GM12892 (cell line): Measurements from ENCODE around the gene DOK6.
"Not testable (repeated sequence)": the region's sequence is repeated elsewhere in the genome, so short reads cannot be mapped to it uniquely, and the experiment has no call there.

Experiments
- DNase-seq: peaks from one replicate; pipeline ENCODE4 v3.0.0; 2011; ENCODE audit not compliant: insufficient read length
- FAIRE-seq: peaks from 2 replicates; lab custom pipeline; 2011; peaks lifted over from hg19 to GRCh38; lab: Jason Lieb, UNC
- POLR2A ChIP-seq: IDR thresholded peaks from 2 replicates; pipeline ENCODE4 v1.6.1; 2011; ENCODE audit warnings: low read depth, low read length, control low read depth
- POLR2AphosphoS5 ChIP-seq: IDR thresholded peaks from 2 replicates; pipeline ENCODE4 v1.6.1; 2011; ENCODE audit warnings: low read depth, low read length, control low read depth
- TAF1 ChIP-seq: IDR thresholded peaks from 2 replicates; pipeline ENCODE4 v1.6.1; 2011; ENCODE audit warnings: low read depth, mild to moderate bottlenecking, control low read depth, low read length, borderline replicate concordance

DOK6 gene

DNA sequence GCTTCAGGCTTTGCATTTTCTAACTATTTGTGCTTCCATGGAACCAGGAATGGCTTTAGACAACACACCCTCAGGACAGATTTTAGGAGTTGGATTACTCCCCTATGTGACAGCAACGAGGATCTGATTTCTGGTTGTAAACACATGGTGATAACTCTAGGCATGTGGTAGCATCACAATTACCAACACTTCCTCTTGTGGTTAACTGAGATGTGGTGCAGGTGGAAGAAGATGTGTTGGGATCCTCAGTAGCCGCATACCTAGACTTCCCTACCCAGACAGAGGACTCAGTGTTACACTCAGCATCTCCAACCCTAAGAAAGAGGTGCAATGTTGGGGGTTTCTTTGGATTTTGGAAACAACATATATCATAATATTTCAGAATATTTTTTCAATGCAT lies 234.8 kb downstream of the DOK6 start:
- FAIRE-seq (peak; percentile 42), DNase-seq (no peak)
- TF ChIP-seq TAF1 (no peak), POLR2A (no peak), POLR2AphosphoS5 (no peak)

DNA sequence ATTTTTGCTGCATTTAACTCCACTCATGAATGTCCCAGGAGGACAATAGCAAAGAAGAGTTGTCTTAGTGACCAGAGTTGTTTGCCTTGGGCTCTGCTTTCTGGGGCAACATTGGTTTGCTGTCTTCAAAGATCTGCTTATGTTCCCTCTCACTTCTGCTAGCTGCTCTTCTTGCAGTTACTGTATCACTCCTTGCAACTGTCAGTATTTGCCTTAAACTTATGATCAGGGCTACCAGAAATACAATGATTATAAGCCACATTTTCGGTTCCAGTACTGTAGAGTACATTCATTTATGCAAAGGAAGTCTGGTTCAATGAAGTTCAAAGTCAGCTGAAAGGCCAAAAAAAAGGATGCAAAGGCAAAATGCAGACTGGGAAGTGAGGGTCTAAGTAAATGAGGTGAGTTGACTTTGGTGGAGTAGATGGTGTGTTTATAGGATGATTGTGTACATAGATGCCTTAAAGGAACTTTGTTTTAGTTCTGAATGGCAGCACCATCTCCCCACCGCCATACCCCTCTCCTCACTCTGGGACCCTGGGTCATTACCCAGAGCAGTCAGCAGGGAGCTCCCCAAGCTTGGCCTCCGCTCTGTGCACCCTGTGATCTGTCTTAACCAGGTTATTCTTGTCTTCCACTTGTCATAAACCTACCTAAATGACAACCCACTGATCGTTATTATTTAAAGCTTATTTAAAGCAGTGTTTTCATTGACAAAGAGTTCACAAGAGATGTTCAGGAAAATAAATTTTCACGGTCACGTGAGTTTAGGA lies 236.0 kb downstream of the DOK6 start:
- FAIRE-seq (peak; percentile 57), DNase-seq (no peak)
- no peak for TF ChIP-seq POLR2AphosphoS5
- no peak for TF ChIP-seq TAF1
- TF ChIP-seq POLR2A, result no peak

DNA sequence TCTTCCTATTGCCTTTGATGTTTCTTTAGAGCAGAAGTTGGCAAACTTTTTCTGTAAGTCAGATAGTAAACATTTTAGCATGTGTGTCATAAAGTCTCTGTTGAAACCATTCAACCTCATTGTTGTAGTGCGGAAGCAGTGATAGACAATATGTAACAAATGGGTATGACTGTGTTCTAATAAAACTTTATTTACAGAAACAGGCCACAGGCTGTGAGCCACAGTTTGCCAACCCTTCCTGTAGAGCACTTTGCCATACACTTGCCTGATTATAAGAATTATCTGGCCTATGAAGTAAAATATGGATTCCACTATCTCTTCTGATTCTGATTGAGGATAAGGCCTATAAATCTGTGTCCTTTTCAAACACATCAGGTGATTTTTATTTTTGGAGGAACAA lies 237.4 kb downstream of the DOK6 start:
- no peak for TF ChIP-seq TAF1
- TF ChIP-seq POLR2A, result no peak
- no peak for TF ChIP-seq POLR2AphosphoS5
- no peak for FAIRE-seq
- DNase-seq, result no peak

DNA sequence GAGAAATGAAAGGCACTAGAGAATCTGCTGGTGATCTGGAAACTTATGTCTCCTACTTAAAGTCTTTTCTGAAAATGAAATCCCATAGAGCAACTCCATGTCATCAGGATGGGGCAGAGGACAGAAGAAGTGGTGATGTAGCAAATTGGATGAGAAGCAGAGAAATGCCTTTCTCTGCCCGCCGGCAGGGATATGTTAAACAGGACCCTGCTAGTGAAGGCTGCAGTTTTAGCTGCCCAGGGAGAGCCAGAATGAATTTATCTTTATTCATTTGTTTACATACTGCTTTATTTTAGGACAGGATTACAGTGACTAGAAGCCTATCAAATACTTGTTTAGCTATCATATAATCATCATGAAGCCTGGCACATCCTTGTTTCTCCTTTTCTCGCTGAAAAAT lies 247.0 kb downstream of the DOK6 start:
- TF ChIP-seq TAF1 (no peak), POLR2A (no peak), POLR2AphosphoS5 (no peak)
- DNase-seq, result no peak
- FAIRE-seq, result no peak

DNA sequence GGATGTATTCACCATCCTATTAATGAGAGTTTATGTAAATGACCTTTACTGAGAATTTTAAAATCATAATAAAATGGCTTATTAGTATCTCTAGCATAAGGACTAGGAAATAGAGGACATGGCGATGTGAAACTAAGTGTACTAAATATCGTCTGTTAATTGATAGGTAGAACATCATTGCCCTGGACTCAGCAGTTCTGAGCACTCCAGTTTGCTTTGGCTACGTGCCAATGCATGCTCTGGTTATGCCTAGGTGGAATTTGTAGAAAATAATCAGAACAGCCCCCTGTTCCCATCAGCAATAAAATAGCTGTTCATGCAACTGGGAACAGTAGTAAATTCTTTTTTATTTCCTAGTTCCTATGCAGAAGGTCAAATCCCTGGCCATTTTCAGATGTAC lies 247.8 kb downstream of the DOK6 start:
- TF ChIP-seq POLR2A, result no peak
- TF ChIP-seq TAF1, result no peak
- TF ChIP-seq POLR2AphosphoS5, result no peak
- DNase-seq (no peak), FAIRE-seq (no peak)

DNA sequence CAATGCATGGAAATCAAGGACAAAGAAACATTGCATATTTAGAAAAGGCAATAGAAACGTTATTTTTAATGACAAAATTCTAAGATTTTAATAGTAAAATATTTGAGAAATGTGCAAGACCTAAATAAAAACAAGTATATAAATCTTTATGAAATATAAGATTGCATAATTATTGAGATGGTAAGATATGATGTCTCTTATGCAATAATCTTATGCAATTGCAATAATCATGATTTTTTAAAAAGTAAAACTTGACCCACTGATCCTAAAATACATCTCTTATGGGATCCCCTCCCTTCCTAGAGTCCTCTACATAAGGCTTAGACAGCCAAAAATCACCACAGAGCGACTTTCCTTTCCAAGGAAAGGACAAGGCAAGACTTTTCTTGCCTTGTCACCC lies 249.0 kb downstream of the DOK6 start:
- no peak for FAIRE-seq
- TF ChIP-seq POLR2AphosphoS5, result no peak
- no peak for TF ChIP-seq TAF1
- no peak for TF ChIP-seq POLR2A

DNA sequence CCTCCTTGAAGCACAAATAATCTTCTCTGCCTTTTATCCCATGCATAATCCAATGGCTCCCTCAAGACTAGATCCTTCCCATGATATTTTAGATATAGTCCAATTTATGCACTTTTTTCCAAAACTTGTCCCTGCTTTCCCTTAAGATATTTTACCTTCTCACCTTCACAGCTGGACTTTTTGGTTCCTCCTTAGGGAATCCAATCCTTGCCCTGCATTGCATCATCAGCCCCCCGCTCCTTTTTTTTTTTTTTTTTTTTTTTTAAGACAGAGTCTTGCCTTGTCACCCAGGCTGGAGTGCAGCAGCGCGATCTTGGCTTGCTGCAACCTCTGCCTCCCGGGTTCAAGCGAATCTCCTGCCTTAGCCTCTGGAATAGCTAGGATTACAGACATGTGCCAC lies 250.6 kb downstream of the DOK6 start:
- TF ChIP-seq POLR2A (no peak), TAF1 (no peak), POLR2AphosphoS5 (no peak)
- FAIRE-seq, result no peak
- no peak for DNase-seq

More for the DNA sequence above, 249.0 kb downstream of the DOK6 start:
- DNase-seq, result no peak

DNA sequence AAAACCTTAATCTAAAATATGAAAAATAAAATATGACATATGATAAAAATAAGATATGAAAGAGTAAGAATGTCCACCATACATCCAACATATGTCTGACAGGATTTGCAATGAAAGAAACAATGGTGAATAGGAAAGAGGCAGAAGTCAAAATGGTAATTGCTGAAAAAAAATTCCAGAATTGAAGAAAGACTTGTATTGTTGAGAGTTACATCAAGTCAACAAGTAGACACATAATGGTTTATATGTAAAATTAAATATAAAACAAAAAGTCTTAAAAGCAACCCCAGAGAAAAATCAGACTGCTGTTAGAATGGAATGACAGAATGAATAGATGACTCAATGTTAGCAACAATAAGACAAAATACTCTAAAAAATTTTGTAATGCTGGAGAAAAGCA lies 255.1 kb downstream of the DOK6 start:
- TF ChIP-seq POLR2A (no peak), TAF1 (no peak), POLR2AphosphoS5 (no peak)
- DNase-seq (no peak), FAIRE-seq (no peak)

DNA sequence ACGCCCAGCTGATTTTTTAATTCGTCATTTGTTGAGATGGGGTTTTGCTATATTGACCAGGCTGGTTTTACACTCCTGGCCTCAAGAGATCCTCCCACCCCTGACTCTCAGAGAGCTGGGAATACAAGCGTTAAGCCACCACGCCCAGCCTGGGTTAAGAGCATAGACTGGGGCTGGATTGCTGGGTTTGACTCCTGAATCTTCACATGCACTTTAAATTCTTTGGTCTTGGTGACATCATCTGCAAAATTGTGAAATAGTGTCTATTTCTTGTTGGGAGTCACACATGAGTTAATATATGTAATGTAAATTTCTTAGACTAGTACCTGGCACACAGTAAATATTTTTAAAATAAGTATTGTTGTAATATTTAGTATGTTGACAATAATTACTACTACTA lies 257.4 kb downstream of the DOK6 start:
- no peak for FAIRE-seq
- no peak for TF ChIP-seq POLR2A
- TF ChIP-seq TAF1, result no peak
- TF ChIP-seq POLR2AphosphoS5, result no peak
- no peak for DNase-seq

DNA sequence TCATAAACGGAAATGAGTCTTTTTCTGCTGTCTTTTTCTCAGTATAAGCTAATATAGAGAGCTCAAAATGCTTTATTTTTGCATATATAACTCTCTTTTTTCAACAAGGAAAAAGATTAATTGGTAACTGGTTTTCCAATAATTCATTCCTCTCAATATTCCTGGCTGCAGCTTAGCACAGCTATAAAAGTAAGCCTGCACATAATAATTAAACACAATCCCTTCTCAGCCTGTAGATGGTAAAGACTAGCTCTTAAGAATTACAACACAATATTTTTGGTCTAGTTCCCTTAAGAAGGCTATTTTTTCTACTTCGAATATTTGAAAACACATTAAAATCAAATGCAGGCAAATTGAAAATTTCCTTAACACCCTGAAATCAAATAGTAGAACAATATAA lies 258.0 kb downstream of the DOK6 start:
- FAIRE-seq (no peak), DNase-seq (no peak)
- no peak for TF ChIP-seq POLR2A
- TF ChIP-seq TAF1, result no peak
- no peak for TF ChIP-seq POLR2AphosphoS5

DNA sequence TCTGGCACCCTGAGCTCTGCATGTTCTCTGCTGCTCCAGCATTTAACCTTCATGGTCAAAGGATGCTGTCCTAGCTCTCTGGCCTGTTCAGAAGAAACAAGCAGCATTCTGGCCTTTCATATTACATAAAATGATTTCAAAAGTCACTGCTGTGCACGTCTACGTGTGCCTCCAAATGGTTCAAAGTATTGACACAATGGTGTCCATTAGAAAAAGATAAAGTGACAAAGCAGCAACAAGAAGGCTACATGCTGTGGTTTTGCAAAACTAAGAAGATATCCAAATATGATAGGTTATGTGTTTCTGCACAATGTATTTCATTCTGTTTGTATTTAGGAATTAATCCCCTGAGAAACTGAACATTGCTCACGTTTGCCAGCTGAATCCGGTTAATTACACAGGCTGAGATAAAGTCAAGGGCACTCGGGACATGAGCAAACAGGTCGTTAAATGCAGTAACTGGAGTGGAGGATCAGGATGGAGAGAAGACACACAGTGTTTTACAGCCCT lies 258.5 kb downstream of the DOK6 start:
- TF ChIP-seq POLR2A (no peak), TAF1 (no peak), POLR2AphosphoS5 (no peak)
- no peak for DNase-seq
- FAIRE-seq, result no peak

DNA sequence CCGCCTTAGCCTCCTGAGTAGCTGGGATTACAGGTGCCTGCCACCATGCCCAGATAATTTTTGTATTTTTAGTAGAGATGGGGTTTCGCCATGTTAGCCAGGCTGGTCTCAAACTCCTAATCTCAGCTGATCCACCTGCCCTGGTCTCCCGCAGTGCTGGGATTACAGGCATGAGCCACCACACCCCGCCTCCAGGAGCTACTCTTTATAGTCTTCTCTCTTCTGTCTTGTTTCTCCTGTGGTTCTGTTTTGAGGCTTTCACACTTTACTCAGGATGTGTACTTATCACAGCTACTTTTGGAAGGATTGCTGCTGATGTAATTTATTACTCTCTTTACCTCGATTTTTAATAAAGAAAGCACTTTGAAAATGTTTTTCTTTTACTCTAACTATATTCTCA lies 261.4 kb downstream of the DOK6 start:
- not testable (repeated sequence) for FAIRE-seq, DNase-seq
